CD4-positive, alpha-beta T cell (primary cell): ENCODE measurements around the gene ACYP2. TPM values are rescaled to one million over a fixed set of nuclear protein-coding genes. Genes with fewer than 3 reads are reported as not detected.
"Not testable (repeated sequence)": the region's sequence is repeated elsewhere in the genome, so short reads cannot be mapped to it uniquely, and the experiment has no call there.

Experiments
- ATAC-seq: fragments of 200-7000 bp; cut with Tn5 transposase; one replicate; pipeline ENCODE4 v1.10.0; 2022; ENCODE audit warnings: mild to moderate bottlenecking; ENCODE audit not compliant: poor library complexity
- CTCF ChIA-PET: fragments of 350-600 bp; sonication (Branson Sonifier 250); formaldehyde crosslinking; loops from one replicate; lab custom pipeline; 2021; ENCODE audit warnings: antibody characterized with exemption, inconsistent platforms; lab: Charles Lee
- POLR2A ChIA-PET: fragments of 350-600 bp; sonication (Branson Sonifier 250); formaldehyde crosslinking; loops from one replicate; lab custom pipeline; 2021; ENCODE audit warnings: antibody characterized with exemption, inconsistent platforms; lab: Charles Lee
- DNase-seq, 14 experiments: peaks; one replicate each; pipeline ENCODE4 v3.0.0-alpha.2; 2013 to 2020; ENCODE audit warnings: mixed read lengths in 2 of 14
- H3K27ac ChIP-seq, 2 donors: one replicate each; pipeline versions ENCODE4 v1.5.1 to v1.7.0; 2013; ENCODE audit warnings: low read length in 2 of 2, low read depth in 1 of 2, mild to moderate bottlenecking in 1 of 2
- H3K27me3 ChIP-seq, 2 experiments: 1 replicate in 1 of 2; 2 replicates in 1 of 2; pipeline versions ENCODE4 v1.6.1 to v1.7.0; 2013; ENCODE audit warnings: low read length in 2 of 2, control low read depth in 1 of 2, mild to moderate bottlenecking in 1 of 2, moderate library complexity in 1 of 2; ENCODE audit not compliant: insufficient read depth in 2 of 2, control insufficient read depth in 1 of 2
- H3K36me3 ChIP-seq: one replicate; pipeline ENCODE4 v1.6.1; 2013; ENCODE audit warnings: low read length, control low read depth; ENCODE audit not compliant: insufficient read depth
- H3K4me1 ChIP-seq: one replicate; pipeline ENCODE4 v1.6.1; 2013; ENCODE audit warnings: low read length, control low read depth; ENCODE audit not compliant: insufficient read depth
- H3K4me3 ChIP-seq: one replicate; pipeline ENCODE4 v1.5.1; 2013; ENCODE audit warnings: mild to moderate bottlenecking, low read length, moderate library complexity
- H3K9me3 ChIP-seq, 2 experiments: 1 replicate in 1 of 2; 2 replicates in 1 of 2; pipeline versions ENCODE4 v1.6.1 to v1.7.0; 2013; ENCODE audit warnings: low read length in 2 of 2, mild to moderate bottlenecking in 2 of 2, control low read depth in 1 of 2, moderate library complexity in 1 of 2; ENCODE audit not compliant: control insufficient read depth in 1 of 2, insufficient read depth in 1 of 2
- H3K27ac Mint-ChIP-seq: one replicate; pipeline ENCODE4 v1.8.0; 2020; ENCODE audit warnings: mixed read lengths
- H3K27me3 Mint-ChIP-seq: one replicate; pipeline ENCODE4 v1.8.0; 2021; ENCODE audit warnings: mixed read lengths
- H3K36me3 Mint-ChIP-seq: one replicate; pipeline ENCODE4 v1.8.0; 2021; ENCODE audit warnings: low read depth, mixed read lengths
- H3K4me1 Mint-ChIP-seq: one replicate; pipeline ENCODE4 v1.8.0; 2021; ENCODE audit warnings: low read depth, mixed read lengths
- H3K4me3 Mint-ChIP-seq: one replicate; pipeline ENCODE4 v1.8.0; 2020; ENCODE audit warnings: mild to moderate bottlenecking, mixed read lengths
- H3K9me3 Mint-ChIP-seq: one replicate; pipeline ENCODE4 v1.8.0; 2020; ENCODE audit warnings: mixed read lengths
- CTCF ChIP-seq: fragments of 200-600 bp; IDR thresholded peaks from one replicate; pipeline ENCODE4 v1.8.0; 2022; ENCODE audit warnings: antibody characterized with exemption, mild to moderate bottlenecking
- intact Hi-C, 2 experiments: fragments of 100-400 bp; cut with DNase I in 1 of 2; cut with micrococcal nuclease in 1 of 2; formaldehyde crosslinking; loops; one replicate each; pipeline versions ENCODE4 v1.15.1 to v1.9.0; 2023 to 2025; cut with DNase I, micrococcal nuclease
- total RNA-seq, 174 experiments: library from RNA in 2 of 174; stranded (reverse) in 2 of 174; gene quantifications; one replicate each; pipeline ENCODE4 v1.2.3 and lab custom pipeline; 2021 to 2026

ACYP2 gene
- total RNA-seq, 2 experiments from 2014 or later = 9.3 to 10.9 TPM

DNA sequence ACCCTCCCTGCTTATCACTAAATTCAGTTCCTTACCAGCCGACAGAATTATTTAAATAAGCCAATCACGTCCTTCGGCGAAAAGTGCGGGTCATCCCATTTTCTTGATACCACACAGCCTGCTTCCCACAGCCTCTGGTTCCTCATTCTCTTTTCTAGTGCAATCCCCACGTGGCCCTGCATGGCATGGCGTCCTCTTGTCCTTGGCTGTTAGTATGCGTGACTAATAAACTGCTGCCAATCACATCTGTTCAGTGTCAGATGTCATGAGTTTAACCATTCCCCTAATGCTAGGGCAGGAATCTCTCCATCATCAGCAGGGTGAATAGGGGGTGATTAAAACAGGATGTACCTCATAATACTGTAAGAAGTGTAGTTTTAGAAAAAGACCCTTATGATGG is 203.4 kb downstream of the ACYP2 start:
- ATAC-seq = no peak
- H3K9me3 Mint-ChIP-seq = peaks cover 2% of the 10 kb centered on the region
- TF ChIP-seq CTCF = no peak
- intact Hi-C loops = no loop called here
- DNase-seq = no peak
- no peak overlapping the region for H3K4me3 Mint-ChIP-seq
- no peaks in the 10 kb centered on the region for H3K27me3 ChIP-seq
- no peaks in the 10 kb centered on the region for H3K4me1 ChIP-seq
- H3K27me3 Mint-ChIP-seq = no peaks in the 10 kb centered on the region
- no peak overlapping the region for H3K27ac ChIP-seq
- no peak overlapping the region for H3K27ac Mint-ChIP-seq
- CTCF ChIA-PET = no interaction called here
- H3K36me3 Mint-ChIP-seq = no peaks in the 10 kb centered on the region
- H3K4me3 ChIP-seq = no peak overlapping the region
- H3K36me3 ChIP-seq = no peaks in the 10 kb centered on the region
- POLR2A ChIA-PET = no interaction called here
- H3K4me1 Mint-ChIP-seq = no peaks in the 10 kb centered on the region
- H3K9me3 ChIP-seq = no peaks in the 10 kb centered on the region

DNA sequence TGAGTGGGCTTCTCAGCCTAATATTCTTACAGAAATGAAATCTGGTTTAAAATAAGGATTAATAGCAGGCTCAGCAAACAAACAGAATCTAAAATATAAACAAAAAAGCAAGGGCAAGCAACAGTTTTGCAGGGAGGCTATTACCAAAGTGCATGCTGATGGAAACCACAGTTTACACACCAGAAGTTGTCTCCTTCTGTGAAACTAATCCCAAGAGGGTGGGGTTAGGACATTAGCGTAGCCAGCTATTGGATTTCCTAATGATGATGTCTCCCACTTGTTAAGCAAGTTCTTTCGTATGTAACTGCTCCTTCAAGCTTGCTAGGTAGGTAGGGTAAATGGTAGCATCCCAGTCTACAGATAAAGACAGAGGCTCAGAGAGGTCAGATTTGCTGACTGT is 205.6 kb downstream of the ACYP2 start:
- H3K36me3 Mint-ChIP-seq = no peaks in the 10 kb centered on the region
- intact Hi-C loops = no loop called here
- CTCF ChIA-PET = interaction anchor here (1.0 kb wide), 1 partner anchor 518 kb away, joined by 3 read pairs; no protein-coding TSS in a partner anchor
- H3K4me3 Mint-ChIP-seq = no peak overlapping the region
- no peaks in the 10 kb centered on the region for H3K4me1 Mint-ChIP-seq
- ATAC-seq (no peak), DNase-seq (no peak)
- peaks cover 5% of the 10 kb centered on the region for H3K9me3 Mint-ChIP-seq
- H3K9me3 ChIP-seq = peaks cover 9 to 10% of the 10 kb centered on the region in 2 experiments
- H3K4me3 ChIP-seq = no peak overlapping the region
- POLR2A ChIA-PET = no interaction called here
- no peaks in the 10 kb centered on the region for H3K27me3 Mint-ChIP-seq
- no peak for TF ChIP-seq CTCF
- H3K27me3 ChIP-seq = no peaks in the 10 kb centered on the region
- no peak overlapping the region for H3K27ac Mint-ChIP-seq
- H3K27ac ChIP-seq = no peak overlapping the region
- H3K4me1 ChIP-seq = no peaks in the 10 kb centered on the region
- no peaks in the 10 kb centered on the region for H3K36me3 ChIP-seq

GRCh38 chr2:54324517-54324916 is 209.1 kb downstream of the ACYP2 start:
- H3K27me3 Mint-ChIP-seq, H3K4me1 ChIP-seq, H3K27ac ChIP-seq, intact Hi-C loops, CTCF ChIA-PET, H3K27me3 ChIP-seq, H3K4me3 Mint-ChIP-seq, DNase-seq, H3K36me3 Mint-ChIP-seq, H3K4me1 Mint-ChIP-seq, POLR2A ChIA-PET, H3K36me3 ChIP-seq, H3K9me3 Mint-ChIP-seq, H3K27ac Mint-ChIP-seq, ATAC-seq, H3K4me3 ChIP-seq: not testable (repeated sequence)
- H3K9me3 ChIP-seq = peaks cover 9 to 10% of the 10 kb centered on the region in 2 experiments

- no peaks in the 10 kb centered on the region for H3K36me3 Mint-ChIP-seq
- Histone ChIP-seq H3K4me3 (no peak overlapping the region), H3K9me3 (peaks cover 9 to 10% of the 10 kb centered on the region in 2 experiments), H3K4me1 (peaks cover 3% of the 10 kb centered on the region), H3K27ac (no peak overlapping the region), H3K27me3 (no peaks in the 10 kb centered on the region), H3K36me3 (no peaks in the 10 kb centered on the region)
- H3K27ac Mint-ChIP-seq = no peak overlapping the region
- TF ChIP-seq CTCF = no peak
- peaks cover 8% of the 10 kb centered on the region for H3K9me3 Mint-ChIP-seq
- no peak overlapping the region for H3K4me3 Mint-ChIP-seq
- ATAC-seq (no peak), DNase-seq (no peak)
- no peaks in the 10 kb centered on the region for H3K4me1 Mint-ChIP-seq
- peaks cover 6% of the 10 kb centered on the region for H3K27me3 Mint-ChIP-seq
- CTCF ChIA-PET = no interaction called here
- intact Hi-C loops = no loop called here
- POLR2A ChIA-PET = no interaction called here
Measured at GRCh38 chr2:54325148-54325547, 209.7 kb downstream of the ACYP2 start.
